CD4-positive, alpha-beta memory T cell (primary cell): ENCODE data around the gene ECI1. TPM values are rescaled to one million over a fixed set of nuclear protein-coding genes. Genes with fewer than 3 reads are reported as not detected.

ENCODE experiments used
- CTCF ChIA-PET: fragments of 350-600 bp; sonication (Branson Sonifier 250); formaldehyde crosslinking; loops from one replicate; lab custom pipeline; 2021; ENCODE audit warnings: inconsistent platforms; ENCODE audit not compliant: partially characterized antibody; lab: Charles Lee
- POLR2A ChIA-PET: fragments of 350-600 bp; sonication (Branson Sonifier 250); formaldehyde crosslinking; loops from one replicate; lab custom pipeline; 2021; ENCODE audit not compliant: partially characterized antibody; lab: Charles Lee
- DNase-seq, 5 donors: peaks; one replicate each; pipeline versions ENCODE4 v3.0.0 to v3.0.0-alpha.2; 2020 to 2022; ENCODE audit warnings: mixed read lengths in 1 of 5
- H3K27ac ChIP-seq: one replicate; pipeline ENCODE4 v1.7.0; 2013; ENCODE audit warnings: low read depth, low read length
- H3K27me3 ChIP-seq: 2 replicates; pipeline ENCODE4 v1.7.0; 2013; ENCODE audit warnings: mild to moderate bottlenecking, low read length, moderate library complexity; ENCODE audit not compliant: insufficient read depth
- H3K36me3 ChIP-seq: 2 replicates; pipeline ENCODE4 v1.7.0; 2013; ENCODE audit warnings: mild to moderate bottlenecking, low read length, moderate library complexity; ENCODE audit not compliant: insufficient read depth
- H3K4me1 ChIP-seq: 2 replicates; pipeline ENCODE4 v1.7.0; 2013; ENCODE audit warnings: mild to moderate bottlenecking, low read length, moderate library complexity; ENCODE audit not compliant: insufficient read depth
- H3K4me3 ChIP-seq, 2 donors: one replicate each; pipeline ENCODE4 v1.7.0; 2013; ENCODE audit warnings: low read length in 2 of 2, mild to moderate bottlenecking in 1 of 2
- H3K9me3 ChIP-seq, 2 donors: one replicate each; pipeline ENCODE4 v1.7.0; 2013; ENCODE audit warnings: low read length in 2 of 2, control low read depth in 1 of 2; ENCODE audit not compliant: control insufficient read depth in 1 of 2
- H3K27ac Mint-ChIP-seq, 7 donors: one replicate each; pipeline ENCODE4 v1.8.0; 2020 to 2021; ENCODE audit warnings: mixed read lengths in 7 of 7, mild to moderate bottlenecking in 6 of 7, inconsistent platforms in 3 of 7, moderate library complexity in 3 of 7
- H3K27me3 Mint-ChIP-seq, 2 donors: one replicate each; pipeline ENCODE4 v1.8.0; 2020 to 2021; ENCODE audit warnings: mixed read lengths in 2 of 2
- H3K36me3 Mint-ChIP-seq, 2 donors: one replicate each; pipeline ENCODE4 v1.8.0; 2020 to 2021; ENCODE audit warnings: mixed read lengths in 2 of 2, inconsistent platforms in 1 of 2, mild to moderate bottlenecking in 1 of 2
- H3K4me1 Mint-ChIP-seq, 4 donors: one replicate each; pipeline ENCODE4 v1.8.0; 2020 to 2021; ENCODE audit warnings: mixed read lengths in 4 of 4, mild to moderate bottlenecking in 1 of 4
- H3K4me3 Mint-ChIP-seq, 8 donors: one replicate each; pipeline ENCODE4 v1.8.0; 2020 to 2021; ENCODE audit warnings: mixed read lengths in 8 of 8, mild to moderate bottlenecking in 7 of 8, moderate library complexity in 6 of 8, inconsistent platforms in 3 of 8
- H3K9me3 Mint-ChIP-seq, 8 donors: one replicate each; pipeline ENCODE4 v1.8.0; 2020 to 2021; ENCODE audit warnings: mixed read lengths in 8 of 8, mild to moderate bottlenecking in 5 of 8, inconsistent platforms in 3 of 8, moderate library complexity in 1 of 8
- intact Hi-C: fragments of 100-400 bp; cut with micrococcal nuclease; formaldehyde crosslinking; loops from one replicate; pipeline ENCODE4 v1.15.1; 2023
- polyA plus RNA-seq, 2 donors: library from polyadenylated mRNA; unstranded; fragments of 300-500 nt; fragmentation: Illumina TruSeq; gene quantifications; one replicate each; pipeline ENCODE4 v1.2.3, GENCODE V29; 2021
- total RNA-seq, 2 experiments: library from RNA; stranded (reverse); gene quantifications; one replicate each; pipeline ENCODE4 v1.2.3, GENCODE V29; 2021

ECI1 gene
- total and polyA plus RNA-seq, 4 experiments from 2014 or later = 33.0 to 51.1 (median 41.0) TPM

GRCh38 chr16:2295056-2295798, 43.8 kb upstream of the ECI1 start:
- POLR2A ChIA-PET = no interaction called here
- CTCF ChIA-PET = no interaction called here

GRCh38 chr16:2292221-2292620, 40.8 kb upstream of the ECI1 start:
- intact Hi-C loops = no loop called here
- Histone ChIP-seq H3K36me3 (no peaks in the 10 kb centered on the region), H3K27ac (no peak overlapping the region), H3K4me3 (no peak overlapping the region), H3K9me3 (no peaks in the 10 kb centered on the region), H3K27me3 (no peaks in the 10 kb centered on the region), H3K4me1 (no peaks in the 10 kb centered on the region)
- CTCF ChIA-PET = no interaction called here
- H3K9me3 Mint-ChIP-seq = no peaks in the 10 kb centered on the region
- no peaks in the 10 kb centered on the region for H3K27me3 Mint-ChIP-seq
- H3K4me1 Mint-ChIP-seq = no peaks in the 10 kb centered on the region
- H3K36me3 Mint-ChIP-seq = peaks cover 8 to 9% of the 10 kb centered on the region in 2 donors
- POLR2A ChIA-PET = no interaction called here
- H3K4me3 Mint-ChIP-seq = no peak overlapping the region
- no peak for DNase-seq
- H3K27ac Mint-ChIP-seq = no peak overlapping the region

More at GRCh38 chr16:2295056-2295798, 43.8 kb upstream of the ECI1 start:
- Histone ChIP-seq H3K27ac (no peak overlapping the region), H3K4me1 (no peaks in the 10 kb centered on the region), H3K4me3 (no peak overlapping the region), H3K36me3 (no peaks in the 10 kb centered on the region), H3K27me3 (no peaks in the 10 kb centered on the region), H3K9me3 (no peaks in the 10 kb centered on the region)
- H3K9me3 Mint-ChIP-seq = no peaks in the 10 kb centered on the region
- no peak overlapping the region for H3K4me3 Mint-ChIP-seq
- H3K27ac Mint-ChIP-seq = no peak overlapping the region
- intact Hi-C loops = no loop called here
- H3K27me3 Mint-ChIP-seq = no peaks in the 10 kb centered on the region
- no peaks in the 10 kb centered on the region for H3K4me1 Mint-ChIP-seq
- peaks cover 5% of the 10 kb centered on the region in 2 donors for H3K36me3 Mint-ChIP-seq
- no peak for DNase-seq

- Mint-ChIP-seq H3K4me1 (no peaks in the 10 kb centered on the region), H3K27me3 (no peaks in the 10 kb centered on the region), H3K36me3 (peaks cover 8 to 9% of the 10 kb centered on the region in 2 donors), H3K9me3 (no peaks in the 10 kb centered on the region), H3K27ac (no peak overlapping the region), H3K4me3 (no peak overlapping the region)
- intact Hi-C loops = no loop called here
- H3K27ac ChIP-seq = no peak overlapping the region
- no peak overlapping the region for H3K4me3 ChIP-seq
- DNase-seq = no peak
- POLR2A ChIA-PET = no interaction called here
- no peaks in the 10 kb centered on the region for H3K4me1 ChIP-seq
- no peaks in the 10 kb centered on the region for H3K9me3 ChIP-seq
- CTCF ChIA-PET = interaction anchor here (0.6 to 1.2 kb wide), 3 partner anchors 10 to 94 kb away, joined by 3 to 4 read pairs (median 3); no protein-coding TSS in a partner anchor
- H3K27me3 ChIP-seq = no peaks in the 10 kb centered on the region
- H3K36me3 ChIP-seq = no peaks in the 10 kb centered on the region
Measured at GRCh38 chr16:2289282-2289681, 37.9 kb upstream of the ECI1 start.

- Mint-ChIP-seq H3K27me3 (no peaks in the 10 kb centered on the region), H3K9me3 (no peaks in the 10 kb centered on the region), H3K36me3 (peaks cover 9 to 11% of the 10 kb centered on the region in 2 donors), H3K4me3 (no peak overlapping the region), H3K4me1 (no peaks in the 10 kb centered on the region), H3K27ac (no peak overlapping the region)
- no peak for DNase-seq
- Histone ChIP-seq H3K36me3 (no peaks in the 10 kb centered on the region), H3K9me3 (no peaks in the 10 kb centered on the region), H3K4me1 (no peaks in the 10 kb centered on the region), H3K4me3 (no peak overlapping the region), H3K27me3 (no peaks in the 10 kb centered on the region), H3K27ac (no peak overlapping the region)
- intact Hi-C loops = no loop called here
- CTCF ChIA-PET = interaction anchor here (0.6 to 1.2 kb wide), 3 partner anchors 9 to 94 kb away, joined by 3 to 4 read pairs (median 3); no protein-coding TSS in a partner anchor
- POLR2A ChIA-PET = no interaction called here
Measured at GRCh38 chr16:2288726-2289125, 37.3 kb upstream of the ECI1 start.

- CTCF ChIA-PET = interaction anchor here (1.2 kb wide), 1 partner anchor 9 kb away, joined by 4 read pairs; no protein-coding TSS in a partner anchor
Measured at GRCh38 chr16:2287916-2288547, 36.6 kb upstream of the ECI1 start.

GRCh38 chr16:2286550-2286949, 35.2 kb upstream of the ECI1 start:
- no peaks in the 10 kb centered on the region for H3K4me1 ChIP-seq
- no peaks in the 10 kb centered on the region for H3K9me3 ChIP-seq
- no peaks in the 10 kb centered on the region for H3K27me3 ChIP-seq
- ChIA-PET CTCF (no interaction called here), POLR2A (no interaction called here)
- no peak overlapping the region for H3K4me3 ChIP-seq
- no peaks in the 10 kb centered on the region for H3K36me3 ChIP-seq
- Mint-ChIP-seq H3K36me3 (peaks cover 7 to 14% of the 10 kb centered on the region in 2 donors), H3K27ac (peak overlapping the region in 1 of 7 donors; percentile 43), H3K4me1 (no peaks in the 10 kb centered on the region), H3K4me3 (no peak overlapping the region), H3K9me3 (no peaks in the 10 kb centered on the region), H3K27me3 (no peaks in the 10 kb centered on the region)
- DNase-seq = no peak
- intact Hi-C loops = no loop called here
- H3K27ac ChIP-seq = no peak overlapping the region

More at GRCh38 chr16:2287916-2288547, 36.6 kb upstream of the ECI1 start:
- Histone ChIP-seq H3K4me1 (no peaks in the 10 kb centered on the region), H3K27me3 (no peaks in the 10 kb centered on the region), H3K36me3 (no peaks in the 10 kb centered on the region), H3K4me3 (no peak overlapping the region), H3K9me3 (no peaks in the 10 kb centered on the region), H3K27ac (no peak overlapping the region)
- POLR2A ChIA-PET = no interaction called here
- peaks cover 11 to 14% of the 10 kb centered on the region in 2 donors for H3K36me3 Mint-ChIP-seq
- H3K27me3 Mint-ChIP-seq = no peaks in the 10 kb centered on the region
- intact Hi-C loops = no loop called here
- H3K9me3 Mint-ChIP-seq = no peaks in the 10 kb centered on the region
- no peak overlapping the region for H3K27ac Mint-ChIP-seq
- no peaks in the 10 kb centered on the region for H3K4me1 Mint-ChIP-seq
- no peak for DNase-seq
- H3K4me3 Mint-ChIP-seq = no peak overlapping the region

GRCh38 chr16:2285731-2286191, 34.4 kb upstream of the ECI1 start:
- Histone ChIP-seq H3K9me3 (no peaks in the 10 kb centered on the region), H3K27ac (no peak overlapping the region), H3K36me3 (no peaks in the 10 kb centered on the region), H3K4me1 (no peaks in the 10 kb centered on the region), H3K4me3 (no peak overlapping the region), H3K27me3 (no peaks in the 10 kb centered on the region)
- intact Hi-C loops = no loop called here
- Mint-ChIP-seq H3K27me3 (no peaks in the 10 kb centered on the region), H3K27ac (no peak overlapping the region), H3K9me3 (no peaks in the 10 kb centered on the region), H3K4me3 (no peak overlapping the region), H3K4me1 (no peaks in the 10 kb centered on the region), H3K36me3 (peaks cover 7 to 14% of the 10 kb centered on the region in 2 donors)
- POLR2A ChIA-PET = no interaction called here
- DNase-seq = no peak
- CTCF ChIA-PET = no interaction called here
